ENCODE data around the gene MAPK14. TPM values are rescaled to one million over a fixed set of nuclear protein-coding genes. Genes with fewer than 3 reads are reported as not detected.

MAPK14 gene
- total and polyA plus RNA-seq, 2 donors (not counting 3 experiments of a cell fraction or from before 2014, with no cell fraction given) = 33.3 to 54.1 TPM

DNA sequence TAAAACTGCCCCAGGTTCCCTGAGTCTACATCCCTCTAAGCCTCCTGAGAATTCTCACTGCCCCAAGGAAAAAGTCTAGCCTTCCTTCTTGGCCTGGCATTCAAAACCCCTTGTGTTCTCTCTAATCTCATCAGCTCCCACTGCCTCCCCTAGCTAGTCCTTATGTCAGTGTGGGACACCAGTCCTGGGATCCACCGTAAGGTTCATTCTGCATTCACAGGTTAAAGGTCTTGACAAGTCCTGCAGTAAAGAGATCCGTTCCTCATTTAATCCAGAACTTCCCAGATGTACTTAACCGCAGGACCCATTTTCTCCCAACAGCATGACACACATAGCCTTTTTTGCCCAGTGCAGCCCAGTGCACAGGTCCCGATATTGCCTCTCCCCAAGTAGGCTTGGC, 114.4 kb downstream of the MAPK14 start:
- intact Hi-C loops (cut with micrococcal nuclease) = no loop called here
- H3K27me3 ChIP-seq (ENCODE audit: control insufficient read depth in 2 of 2, insufficient read depth in 2 of 2, low read length in 2 of 2) = no peaks in the 10 kb centered on the region

DNA sequence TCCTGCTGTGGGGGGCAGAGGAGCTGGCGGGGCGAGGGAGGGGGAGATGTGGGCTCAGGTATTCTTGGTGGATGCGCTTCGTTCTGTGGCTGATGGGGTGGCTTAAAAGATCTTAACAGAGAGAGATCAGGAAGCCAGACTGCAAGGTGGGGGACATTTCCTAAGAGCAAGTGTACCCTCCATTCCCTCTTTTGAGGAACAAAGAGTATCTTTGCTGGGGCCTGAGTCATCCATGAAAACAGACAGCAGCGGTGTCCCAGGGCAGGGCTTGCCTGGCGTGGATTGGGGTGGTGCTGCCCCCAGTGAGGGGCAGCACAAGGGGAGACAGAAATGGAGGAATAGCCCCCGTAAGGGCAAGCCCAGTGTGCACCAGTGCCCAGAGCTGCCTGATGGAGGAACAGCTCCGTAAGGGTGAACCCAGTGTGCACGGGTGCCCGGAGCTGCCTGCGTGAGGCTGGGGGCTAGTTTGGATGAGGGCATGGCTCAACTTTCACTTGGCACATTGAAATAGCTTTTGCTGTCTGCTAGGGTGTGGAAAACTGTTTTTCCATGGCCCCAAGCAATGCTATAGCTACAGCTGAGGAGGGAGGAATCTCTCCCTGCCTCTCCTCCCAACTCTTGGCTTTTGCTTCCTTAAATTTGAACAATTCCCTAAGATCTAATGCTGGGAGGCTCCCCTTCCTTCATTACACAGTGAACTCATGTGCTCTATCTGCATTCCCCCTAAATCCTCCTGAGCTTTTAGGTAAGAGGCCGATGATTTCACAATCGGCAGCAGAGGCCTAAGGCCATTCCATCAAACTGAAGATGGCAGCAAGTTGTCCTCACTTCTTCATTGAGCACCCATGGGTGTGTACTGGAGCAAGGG, 115.6 kb downstream of the MAPK14 start:
- no peak overlapping the region for H2AFZ ChIP-seq (ENCODE audit: low read depth, low read length)
- TF ChIP-seq POLR2AphosphoS5 (IDR thresholded peaks at IDR 0.05; ENCODE audit: insufficient read depth, low read depth, low read length) (no peak), JUN (IDR thresholded peaks at IDR 0.05; ENCODE audit: borderline replicate concordance, insufficient read depth, insufficient read length, low read depth) (no peak), MAX (IDR thresholded peaks at IDR 0.05; ENCODE audit: insufficient read depth, insufficient read length) (no peak), FOS (IDR thresholded peaks at IDR 0.05; ENCODE audit: borderline replicate concordance, insufficient read depth, low read length) (no peak), MYC (IDR thresholded peaks at IDR 0.05; ENCODE audit: low read depth, low read length) (no peak), POLR2A (IDR thresholded peaks at IDR 0.05; ENCODE audit: low read depth, low read length) (no peak), GATA2 (IDR thresholded peaks at IDR 0.05; ENCODE audit: insufficient read depth, insufficient read length, low read depth, low read length) (no peak)
- no peaks in the 10 kb centered on the region for H3K4me1 ChIP-seq (ENCODE audit: control insufficient read depth, extremely low read depth, insufficient read depth, low read length)
- H3K27me3 ChIP-seq (ENCODE audit: control insufficient read depth in 2 of 2, insufficient read depth in 2 of 2, low read length in 2 of 2) = no peaks in the 10 kb centered on the region
- H3K9me1 ChIP-seq (replicated peaks; ENCODE audit: control insufficient read depth, extremely low read depth, insufficient read depth, low read length) = no peaks in the 10 kb centered on the region
- intact Hi-C loops (cut with micrococcal nuclease) (no loop called here), dilution Hi-C loops (cut with MboI; ENCODE audit: extremely low pct_ligation_motif_present, low sequenced_read_pairs) (no loop called here)
- no peak overlapping the region for H3K9ac ChIP-seq (replicated peaks; ENCODE audit: extremely low read depth, insufficient read depth, low read length)
- FAIRE-seq = no peak
- H3K4me3 ChIP-seq (replicated peaks in 1 of 3; ENCODE audit: insufficient read depth in 1 of 3, low read depth in 1 of 3, low read length in 3 of 3) = no peak overlapping the region
- ChIA-PET POLR2A (no interaction called here), CTCF (interaction anchor here (0.7 to 3.0 kb wide), 3 partner anchors 11 to 198 kb away, joined by 3 to 8 read pairs (median 6); no protein-coding TSS in a partner anchor)
- H3K4me2 ChIP-seq (ENCODE audit: insufficient read depth, low read length) = no peak overlapping the region
- H3K27ac ChIP-seq (ENCODE audit: insufficient read depth, low read depth, low read length) = no peak overlapping the region
- DNase-seq (ENCODE audit: low read depth, low spot score) = no peak
- H3K79me2 ChIP-seq (ENCODE audit: control insufficient read depth, insufficient read depth, low read length) = no peaks in the 10 kb centered on the region
- no peaks in the 10 kb centered on the region for H4K20me1 ChIP-seq (replicated peaks; ENCODE audit: control insufficient read depth, extremely low read depth, insufficient read depth, low read length)
- H3K36me3 ChIP-seq (ENCODE audit: control insufficient read depth in 2 of 2, extremely low read depth in 1 of 2, insufficient read depth in 2 of 2, low read length in 2 of 2) = no peaks in the 10 kb centered on the region
- no TSS peak for BruUV-seq (replicated peaks)
- no peaks in the 10 kb centered on the region for H3K9me3 ChIP-seq (replicated peaks; ENCODE audit: control insufficient read depth, insufficient read depth, low read length)

More for the DNA sequence above, 114.4 kb downstream of the MAPK14 start:
- H3K27ac ChIP-seq (ENCODE audit: insufficient read depth, low read depth, low read length) = no peak overlapping the region
- H2AFZ ChIP-seq (ENCODE audit: low read depth, low read length) = no peak overlapping the region
- no peaks in the 10 kb centered on the region for H3K79me2 ChIP-seq (ENCODE audit: control insufficient read depth, insufficient read depth, low read length)
- CTCF ChIA-PET = interaction anchor here (1.1 to 1.2 kb wide), 4 partner anchors 9 to 160 kb away, joined by 3 to 5 read pairs (median 4); no protein-coding TSS in a partner anchor
- H3K9me1 ChIP-seq (replicated peaks; ENCODE audit: control insufficient read depth, extremely low read depth, insufficient read depth, low read length) = no peaks in the 10 kb centered on the region
- H3K9me3 ChIP-seq (replicated peaks; ENCODE audit: control insufficient read depth, insufficient read depth, low read length) = no peaks in the 10 kb centered on the region
- H3K4me1 ChIP-seq (ENCODE audit: control insufficient read depth, extremely low read depth, insufficient read depth, low read length) = no peaks in the 10 kb centered on the region
- no peak for TF ChIP-seq POLR2AphosphoS5 (IDR thresholded peaks at IDR 0.05; ENCODE audit: insufficient read depth, low read depth, low read length)
- no peak for TF ChIP-seq MYC (IDR thresholded peaks at IDR 0.05; ENCODE audit: low read depth, low read length)
- dilution Hi-C loops (cut with MboI; ENCODE audit: extremely low pct_ligation_motif_present, low sequenced_read_pairs) = no loop called here
- H4K20me1 ChIP-seq (replicated peaks; ENCODE audit: control insufficient read depth, extremely low read depth, insufficient read depth, low read length) = no peaks in the 10 kb centered on the region
- no peaks in the 10 kb centered on the region for H3K36me3 ChIP-seq (ENCODE audit: control insufficient read depth in 2 of 2, extremely low read depth in 1 of 2, insufficient read depth in 2 of 2, low read length in 2 of 2)
- no peak overlapping the region for H3K4me2 ChIP-seq (ENCODE audit: insufficient read depth, low read length)
- H3K4me3 ChIP-seq (replicated peaks in 1 of 3; ENCODE audit: insufficient read depth in 1 of 3, low read depth in 1 of 3, low read length in 3 of 3) = no peak overlapping the region
- POLR2A ChIA-PET = no interaction called here
- no peak overlapping the region for H3K9ac ChIP-seq (replicated peaks; ENCODE audit: extremely low read depth, insufficient read depth, low read length)
- DNase-seq (ENCODE audit: low read depth, low spot score) (no peak), FAIRE-seq (no peak)
- BruUV-seq (replicated peaks) = no TSS peak
